ENCODE measurements around the gene SPAM1.
"Not testable (repeated sequence)": the region's sequence is repeated elsewhere in the genome, so short reads cannot be mapped to it uniquely, and the experiment has no call there.

The SPAM1 gene

GRCh38 chr7:124008296-124008695, 83.3 kb downstream of the SPAM1 start:
- not testable (repeated sequence) for H3K27me3 Mint-ChIP-seq; H3K9me3 Mint-ChIP-seq; H3K4me1 Mint-ChIP-seq; H3K4me3 Mint-ChIP-seq; ATAC-seq (replicated peaks; ENCODE audit: extremely low read depth, poor library complexity, severe bottlenecking); H3K27ac Mint-ChIP-seq (ENCODE audit: low read depth); DNase-seq (ENCODE audit: low spot score in 2 of 2); H3K36me3 Mint-ChIP-seq (ENCODE audit: insufficient read depth)

- no peak for ATAC-seq (replicated peaks; ENCODE audit: extremely low read depth, poor library complexity, severe bottlenecking)
- Mint-ChIP-seq H3K4me1 (no peaks in the 10 kb centered on the region), H3K27ac (ENCODE audit: low read depth) (no peak overlapping the region), H3K36me3 (ENCODE audit: insufficient read depth) (no peaks in the 10 kb centered on the region), H3K9me3 (peaks cover 11% of the 10 kb centered on the region), H3K4me3 (no peak overlapping the region), H3K27me3 (no peaks in the 10 kb centered on the region)
- no peak for DNase-seq (ENCODE audit: low spot score in 2 of 2)
Observed at GRCh38 chr7:124009321-124009720, 84.3 kb downstream of the SPAM1 start.

Measured in central memory CD8-positive, alpha-beta T cell (primary cell).